Activated naive CD4-positive, alpha-beta T cell treated with anti-CD3 and anti-CD28 coated beads, Interleukin-2, amount 50 U/mL, for 72 hours (primary cell): ENCODE results near the gene PPP2R2D. TPM values are rescaled to one million over a fixed set of nuclear protein-coding genes. Genes with fewer than 3 reads are reported as not detected.

ENCODE experiments used
- ATAC-seq, 2 donors: fragments of 150-1000 bp; cut with Tn5 transposase; 2 replicates each; pipeline ENCODE4 v1.10.0; 2021; ENCODE audit warnings: mild to moderate bottlenecking in 2 of 2, moderate library complexity in 2 of 2
- DNase-seq, 2 donors: peaks; one replicate each; pipeline ENCODE4 v3.0.0; 2021 to 2022; ENCODE audit warnings: low spot score in 2 of 2
- H3K27ac Mint-ChIP-seq, 2 donors: one replicate each; pipeline ENCODE4 v1.8.0; 2022; ENCODE audit warnings: mild to moderate bottlenecking in 2 of 2, mixed read lengths in 2 of 2
- H3K36me3 Mint-ChIP-seq, 2 donors: one replicate each; pipeline ENCODE4 v1.8.0; 2022; ENCODE audit warnings: mixed read lengths in 2 of 2
- H3K9me3 Mint-ChIP-seq, 2 donors: one replicate each; pipeline ENCODE4 v1.8.0; 2022; ENCODE audit warnings: mixed read lengths in 2 of 2
- total RNA-seq, 2 donors: library from RNA; stranded (reverse); gene quantifications; one replicate each; pipeline ENCODE4 v1.2.3, GENCODE V29; 2022

PPP2R2D gene
- 10 to 100 TPM; 36.2 to 41.6 TPM for total RNA-seq

- H3K9me3 Mint-ChIP-seq: no peaks in the 10 kb centered on the region
- peak; percentile 94 to 97 for DNase-seq
- peak; percentile 82 to 89 for ATAC-seq
- peaks cover 0 to 6% of the 10 kb centered on the region in 2 donors for H3K36me3 Mint-ChIP-seq
- peak within 1 kb of the TSS; percentile 89 to 97 for H3K27ac Mint-ChIP-seq
These were observed at the start of gene PPP2R2D for GRCh38 chr10:131900350-131901152. TSS of gene PPP2R2D (plus strand) at chr10:131901008. CDS start at chr10:131901149, 141 bp downstream.

GRCh38 chr10:131851346-131851745, 49.5 kb upstream of the PPP2R2D start:
- H3K27ac Mint-ChIP-seq: no peak overlapping the region
- no peaks in the 10 kb centered on the region for H3K36me3 Mint-ChIP-seq
- ATAC-seq: no peak
- DNase-seq: peak in 1 of 2 donors; percentile 14
- H3K9me3 Mint-ChIP-seq: peaks cover 7 to 8% of the 10 kb centered on the region in 2 donors

- Mint-ChIP-seq H3K27ac (no peak overlapping the region), H3K9me3 (peaks cover 7 to 8% of the 10 kb centered on the region in 2 donors), H3K36me3 (no peaks in the 10 kb centered on the region)
- ATAC-seq (no peak), DNase-seq (peak in 1 of 2 donors; percentile 34)
These were observed 48.5 kb upstream of the PPP2R2D start for GRCh38 chr10:131852176-131852822.

GRCh38 chr10:131852823-131853609, 47.8 kb upstream of the PPP2R2D start:
- no peak overlapping the region for H3K27ac Mint-ChIP-seq
- peaks cover 7 to 8% of the 10 kb centered on the region in 2 donors for H3K9me3 Mint-ChIP-seq
- H3K36me3 Mint-ChIP-seq: no peaks in the 10 kb centered on the region
- no peak for ATAC-seq
- DNase-seq: peak in 1 of 2 donors; percentile 50

GRCh38 chr10:131853610-131853964, 47.2 kb upstream of the PPP2R2D start:
- DNase-seq: peak in 1 of 2 donors; percentile 34
- H3K27ac Mint-ChIP-seq: no peak overlapping the region
- H3K9me3 Mint-ChIP-seq: peaks cover 7 to 8% of the 10 kb centered on the region in 2 donors
- no peaks in the 10 kb centered on the region for H3K36me3 Mint-ChIP-seq
- ATAC-seq: no peak

- H3K27ac Mint-ChIP-seq: no peak overlapping the region
- no peaks in the 10 kb centered on the region for H3K36me3 Mint-ChIP-seq
- H3K9me3 Mint-ChIP-seq: peaks cover 7 to 8% of the 10 kb centered on the region in 2 donors
- DNase-seq (peak in 1 of 2 donors; percentile 45), ATAC-seq (no peak)
These were observed 46.1 kb upstream of the PPP2R2D start for GRCh38 chr10:131854579-131855335.

- Mint-ChIP-seq H3K36me3 (no peaks in the 10 kb centered on the region), H3K27ac (no peak overlapping the region), H3K9me3 (peaks cover 6% of the 10 kb centered on the region in 2 donors)
- peak in 1 of 2 donors; percentile 49 for DNase-seq
- no peak for ATAC-seq
These were observed 45.1 kb upstream of the PPP2R2D start for GRCh38 chr10:131855461-131856401.

- Mint-ChIP-seq H3K9me3 (no peaks in the 10 kb centered on the region), H3K27ac (no peak overlapping the region), H3K36me3 (no peaks in the 10 kb centered on the region)
- DNase-seq (peak in 1 of 2 donors; percentile 38), ATAC-seq (no peak)
These were observed 44.2 kb upstream of the PPP2R2D start for GRCh38 chr10:131856441-131857094.

- Mint-ChIP-seq H3K27ac (no peak overlapping the region), H3K36me3 (no peaks in the 10 kb centered on the region), H3K9me3 (no peaks in the 10 kb centered on the region)
- DNase-seq: peak in 1 of 2 donors; percentile 23
- no peak for ATAC-seq
These were observed 43.4 kb upstream of the PPP2R2D start for GRCh38 chr10:131857156-131858117.

GRCh38 chr10:131858118-131858515, 42.7 kb upstream of the PPP2R2D start:
- peak in 1 of 2 donors; percentile 26 for DNase-seq
- no peak overlapping the region for H3K27ac Mint-ChIP-seq

GRCh38 chr10:131858583-131859340, 42.0 kb upstream of the PPP2R2D start:
- Mint-ChIP-seq H3K9me3 (no peaks in the 10 kb centered on the region), H3K36me3 (no peaks in the 10 kb centered on the region)
- no peak for ATAC-seq

More at GRCh38 chr10:131858118-131858515, 42.7 kb upstream of the PPP2R2D start:
- Mint-ChIP-seq H3K36me3 (no peaks in the 10 kb centered on the region), H3K9me3 (no peaks in the 10 kb centered on the region)
- ATAC-seq: no peak

GRCh38 chr10:131859341-131860020, 41.3 kb upstream of the PPP2R2D start:
- Mint-ChIP-seq H3K27ac (no peak overlapping the region), H3K9me3 (no peaks in the 10 kb centered on the region), H3K36me3 (no peaks in the 10 kb centered on the region)
- DNase-seq: peak in 1 of 2 donors; percentile 49
- no peak for ATAC-seq

More at GRCh38 chr10:131858583-131859340, 42.0 kb upstream of the PPP2R2D start:
- DNase-seq: peak in 1 of 2 donors; percentile 45
- H3K27ac Mint-ChIP-seq: no peak overlapping the region

- no peaks in the 10 kb centered on the region for H3K9me3 Mint-ChIP-seq
- DNase-seq: peak in 1 of 2 donors; percentile 11
- ATAC-seq: no peak
- H3K36me3 Mint-ChIP-seq: no peaks in the 10 kb centered on the region
- no peak overlapping the region for H3K27ac Mint-ChIP-seq
These were observed 40.5 kb upstream of the PPP2R2D start for GRCh38 chr10:131860311-131860710.
